CD4-positive, alpha-beta T cell (primary cell): ENCODE measurements around the gene TRIM44. TPM values are rescaled to one million over a fixed set of nuclear protein-coding genes. Genes with fewer than 3 reads are reported as not detected.
"Not testable (repeated sequence)": the region's sequence is repeated elsewhere in the genome, so short reads cannot be mapped to it uniquely, and the experiment has no call there.

ENCODE experiments used
- ATAC-seq: fragments of 200-7000 bp; cut with Tn5 transposase; one replicate; pipeline ENCODE4 v1.10.0; 2022; ENCODE audit warnings: mild to moderate bottlenecking; ENCODE audit not compliant: poor library complexity
- CTCF ChIA-PET: fragments of 350-600 bp; sonication (Branson Sonifier 250); formaldehyde crosslinking; loops from one replicate; lab custom pipeline; 2021; ENCODE audit warnings: antibody characterized with exemption, inconsistent platforms; lab: Charles Lee
- POLR2A ChIA-PET: fragments of 350-600 bp; sonication (Branson Sonifier 250); formaldehyde crosslinking; loops from one replicate; lab custom pipeline; 2021; ENCODE audit warnings: antibody characterized with exemption, inconsistent platforms; lab: Charles Lee
- DNase-seq, 14 experiments: peaks; one replicate each; pipeline ENCODE4 v3.0.0-alpha.2; 2013 to 2020; ENCODE audit warnings: mixed read lengths in 2 of 14
- H3K27ac ChIP-seq, 2 donors: one replicate each; pipeline versions ENCODE4 v1.5.1 to v1.7.0; 2013; ENCODE audit warnings: low read length in 2 of 2, low read depth in 1 of 2, mild to moderate bottlenecking in 1 of 2
- H3K27me3 ChIP-seq, 2 experiments: 1 replicate in 1 of 2; 2 replicates in 1 of 2; pipeline versions ENCODE4 v1.6.1 to v1.7.0; 2013; ENCODE audit warnings: low read length in 2 of 2, control low read depth in 1 of 2, mild to moderate bottlenecking in 1 of 2, moderate library complexity in 1 of 2; ENCODE audit not compliant: insufficient read depth in 2 of 2, control insufficient read depth in 1 of 2
- H3K36me3 ChIP-seq: one replicate; pipeline ENCODE4 v1.6.1; 2013; ENCODE audit warnings: low read length, control low read depth; ENCODE audit not compliant: insufficient read depth
- H3K4me1 ChIP-seq: one replicate; pipeline ENCODE4 v1.6.1; 2013; ENCODE audit warnings: low read length, control low read depth; ENCODE audit not compliant: insufficient read depth
- H3K4me3 ChIP-seq: one replicate; pipeline ENCODE4 v1.5.1; 2013; ENCODE audit warnings: mild to moderate bottlenecking, low read length, moderate library complexity
- H3K9me3 ChIP-seq, 2 experiments: 1 replicate in 1 of 2; 2 replicates in 1 of 2; pipeline versions ENCODE4 v1.6.1 to v1.7.0; 2013; ENCODE audit warnings: low read length in 2 of 2, mild to moderate bottlenecking in 2 of 2, control low read depth in 1 of 2, moderate library complexity in 1 of 2; ENCODE audit not compliant: control insufficient read depth in 1 of 2, insufficient read depth in 1 of 2
- H3K27ac Mint-ChIP-seq: one replicate; pipeline ENCODE4 v1.8.0; 2020; ENCODE audit warnings: mixed read lengths
- H3K27me3 Mint-ChIP-seq: one replicate; pipeline ENCODE4 v1.8.0; 2021; ENCODE audit warnings: mixed read lengths
- H3K36me3 Mint-ChIP-seq: one replicate; pipeline ENCODE4 v1.8.0; 2021; ENCODE audit warnings: low read depth, mixed read lengths
- H3K4me1 Mint-ChIP-seq: one replicate; pipeline ENCODE4 v1.8.0; 2021; ENCODE audit warnings: low read depth, mixed read lengths
- H3K4me3 Mint-ChIP-seq: one replicate; pipeline ENCODE4 v1.8.0; 2020; ENCODE audit warnings: mild to moderate bottlenecking, mixed read lengths
- H3K9me3 Mint-ChIP-seq: one replicate; pipeline ENCODE4 v1.8.0; 2020; ENCODE audit warnings: mixed read lengths
- CTCF ChIP-seq: fragments of 200-600 bp; IDR thresholded peaks from one replicate; pipeline ENCODE4 v1.8.0; 2022; ENCODE audit warnings: antibody characterized with exemption, mild to moderate bottlenecking
- intact Hi-C, 2 experiments: fragments of 100-400 bp; cut with DNase I in 1 of 2; cut with micrococcal nuclease in 1 of 2; formaldehyde crosslinking; loops; one replicate each; pipeline versions ENCODE4 v1.15.1 to v1.9.0; 2023 to 2025; cut with DNase I, micrococcal nuclease
- total RNA-seq, 174 experiments: library from RNA in 2 of 174; stranded (reverse) in 2 of 174; gene quantifications; one replicate each; pipeline ENCODE4 v1.2.3 and lab custom pipeline; 2021 to 2026

The TRIM44 gene
- total RNA-seq, 2 experiments from 2014 or later = 32.1 to 36.7 TPM

- Mint-ChIP-seq H3K36me3 (no peaks in the 10 kb centered on the region), H3K27me3 (peaks cover 35% of the 10 kb centered on the region), H3K4me1 (no peaks in the 10 kb centered on the region), H3K9me3 (peaks cover 2% of the 10 kb centered on the region), H3K4me3 (no peak overlapping the region), H3K27ac (no peak overlapping the region)
- H3K27ac ChIP-seq = no peak overlapping the region
- H3K4me3 ChIP-seq = no peak overlapping the region
- POLR2A ChIA-PET = no interaction called here
- ATAC-seq (no peak), DNase-seq (no peak)
- intact Hi-C loops = no loop called here
- no peaks in the 10 kb centered on the region for H3K36me3 ChIP-seq
- no peaks in the 10 kb centered on the region for H3K4me1 ChIP-seq
- no peaks in the 10 kb centered on the region for H3K9me3 ChIP-seq
- peaks cover 6% of the 10 kb centered on the region in 2 experiments for H3K27me3 ChIP-seq
- TF ChIP-seq CTCF = no peak
- CTCF ChIA-PET = interaction anchor here (1.2 kb wide), 1 partner anchor 8 kb away, joined by 3 read pairs; no protein-coding TSS in a partner anchor
These were observed 175.5 kb downstream of the TRIM44 start for GRCh38 chr11:35838071-35838470.

- H3K36me3 ChIP-seq, H3K9me3 Mint-ChIP-seq, H3K4me1 ChIP-seq, H3K9me3 ChIP-seq, POLR2A ChIA-PET, H3K4me1 Mint-ChIP-seq, H3K36me3 Mint-ChIP-seq, H3K27ac ChIP-seq, ATAC-seq, H3K27ac Mint-ChIP-seq, H3K27me3 ChIP-seq, H3K4me3 ChIP-seq, H3K4me3 Mint-ChIP-seq, intact Hi-C loops, DNase-seq: not testable (repeated sequence)
- CTCF ChIA-PET = interaction anchor here (1.2 kb wide), 1 partner anchor 9 kb away, joined by 3 read pairs; no protein-coding TSS in a partner anchor
- H3K27me3 Mint-ChIP-seq = peaks cover 41% of the 10 kb centered on the region
These were observed 176.3 kb downstream of the TRIM44 start for GRCh38 chr11:35838697-35839367.

- no peaks in the 10 kb centered on the region for H3K9me3 ChIP-seq
- peaks cover 6% of the 10 kb centered on the region in 2 experiments for H3K27me3 ChIP-seq
- H3K4me3 Mint-ChIP-seq = no peak overlapping the region
- DNase-seq (no peak), ATAC-seq (no peak)
- H3K9me3 Mint-ChIP-seq = peaks cover 2% of the 10 kb centered on the region
- H3K27ac Mint-ChIP-seq = no peak overlapping the region
- no peaks in the 10 kb centered on the region for H3K4me1 Mint-ChIP-seq
- no peak overlapping the region for H3K27ac ChIP-seq
- CTCF ChIA-PET = no interaction called here
- H3K4me3 ChIP-seq = no peak overlapping the region
- intact Hi-C loops = loop anchor here in 1 of 2 experiments (10.0 kb wide), 1 partner anchor 65 kb away; no protein-coding TSS in a partner anchor
- POLR2A ChIA-PET = no interaction called here
- no peaks in the 10 kb centered on the region for H3K36me3 Mint-ChIP-seq
- H3K4me1 ChIP-seq = no peaks in the 10 kb centered on the region
- TF ChIP-seq CTCF = no peak
- H3K36me3 ChIP-seq = no peaks in the 10 kb centered on the region
- H3K27me3 Mint-ChIP-seq = peaks cover 45% of the 10 kb centered on the region
These were observed 177.0 kb downstream of the TRIM44 start for GRCh38 chr11:35839368-35840161.
